Jurkat, Clone E6-1 (cell line): ENCODE results near the gene CLIC4.
"Not testable (repeated sequence)": the region's sequence is repeated elsewhere in the genome, so short reads cannot be mapped to it uniquely, and the experiment has no call there.

Experiments
- DNase-seq: peaks from one replicate; pipeline ENCODE4 v3.0.0-alpha.2; 2011; ENCODE audit warnings: low read depth, low spot score
- H3K4me3 ChIP-seq: 2 replicates; pipeline ENCODE4 v1.5.1; 2011; ENCODE audit warnings: mild to moderate bottlenecking, low read length, control low read depth, moderate library complexity

Gene CLIC4

GRCh38 chr1:24795236-24795635 is 50.0 kb downstream of the CLIC4 start:
- no peak overlapping the region for H3K4me3 ChIP-seq
- DNase-seq = no peak

- no peak overlapping the region for H3K4me3 ChIP-seq
- no peak for DNase-seq
These were observed 51.3 kb downstream of the CLIC4 start for GRCh38 chr1:24796524-24796923.

GRCh38 chr1:24799242-24799641 is 54.0 kb downstream of the CLIC4 start:
- H3K4me3 ChIP-seq, DNase-seq: not testable (repeated sequence)

- no peak for DNase-seq
- H3K4me3 ChIP-seq = no peak overlapping the region
These were observed 55.9 kb downstream of the CLIC4 start for GRCh38 chr1:24801176-24801575.

GRCh38 chr1:24803220-24803619 is 58.0 kb downstream of the CLIC4 start:
- no peak overlapping the region for H3K4me3 ChIP-seq

GRCh38 chr1:24803987-24804530 is 58.8 kb downstream of the CLIC4 start:
- peak; percentile 12 for DNase-seq

More at GRCh38 chr1:24803220-24803619, 58.0 kb downstream of the CLIC4 start:
- DNase-seq = no peak

GRCh38 chr1:24805534-24806301 is 60.5 kb downstream of the CLIC4 start:
- H3K4me3 ChIP-seq = no peak overlapping the region
- DNase-seq = no peak

More at GRCh38 chr1:24803987-24804530, 58.8 kb downstream of the CLIC4 start:
- no peak overlapping the region for H3K4me3 ChIP-seq

- no peak for DNase-seq
- H3K4me3 ChIP-seq = no peak overlapping the region
These were observed 61.3 kb downstream of the CLIC4 start for GRCh38 chr1:24806588-24806987.

- not testable (repeated sequence) for H3K4me3 ChIP-seq, DNase-seq
These were observed 66.2 kb downstream of the CLIC4 start for GRCh38 chr1:24811494-24811893.

- not testable (repeated sequence) for DNase-seq, H3K4me3 ChIP-seq
These were observed 75.0 kb downstream of the CLIC4 start for GRCh38 chr1:24820221-24820620.

- DNase-seq = no peak
- no peak overlapping the region for H3K4me3 ChIP-seq
These were observed 77.6 kb downstream of the CLIC4 start for GRCh38 chr1:24822887-24823286.

GRCh38 chr1:24823486-24823885 is 78.2 kb downstream of the CLIC4 start:
- H3K4me3 ChIP-seq, DNase-seq: not testable (repeated sequence)

GRCh38 chr1:24825174-24825573 is 79.9 kb downstream of the CLIC4 start:
- H3K4me3 ChIP-seq = no peak overlapping the region
- DNase-seq = no peak

GRCh38 chr1:24826510-24826909 is 81.3 kb downstream of the CLIC4 start:
- no peak for DNase-seq
- H3K4me3 ChIP-seq = no peak overlapping the region

GRCh38 chr1:24827379-24828135 is 82.3 kb downstream of the CLIC4 start:
- DNase-seq = no peak
- H3K4me3 ChIP-seq = no peak overlapping the region

GRCh38 chr1:24828183-24828886 is 83.1 kb downstream of the CLIC4 start:
- DNase-seq = no peak
- H3K4me3 ChIP-seq = no peak overlapping the region

- no peak overlapping the region for H3K4me3 ChIP-seq
- DNase-seq = no peak
These were observed 83.6 kb downstream of the CLIC4 start for GRCh38 chr1:24828887-24829192.

- H3K4me3 ChIP-seq = no peak overlapping the region
- DNase-seq = peak; percentile 60
These were observed 85.5 kb downstream of the CLIC4 start for GRCh38 chr1:24830680-24831272.

GRCh38 chr1:24841593-24841992 is 96.3 kb downstream of the CLIC4 start:
- H3K4me3 ChIP-seq = no peak overlapping the region
- DNase-seq = no peak
